ENCODE data around the gene ATP6V0B.

The ATP6V0B gene

DNA sequence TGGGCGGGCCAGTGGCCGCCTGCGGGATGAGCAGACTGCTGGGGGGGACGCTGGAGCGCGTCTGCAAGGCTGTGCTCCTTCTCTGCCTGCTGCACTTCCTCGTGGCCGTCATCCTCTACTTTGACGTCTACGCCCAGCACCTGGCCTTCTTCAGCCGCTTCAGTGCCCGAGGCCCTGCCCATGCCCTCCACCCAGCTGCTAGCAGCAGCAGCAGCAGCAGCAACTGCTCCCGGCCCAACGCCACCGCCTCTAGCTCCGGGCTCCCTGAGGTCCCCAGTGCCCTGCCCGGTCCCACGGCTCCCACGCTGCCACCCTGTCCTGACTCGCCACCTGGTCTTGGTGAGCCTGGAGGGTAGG, 6.4 kb downstream of the ATP6V0B start:
- H3K9me3 ChIP-seq (ENCODE audit: control insufficient read depth, low read depth, low read length), result no peaks in the 10 kb centered on the region
- H3K9ac ChIP-seq (ENCODE audit: low read length), result no peak overlapping the region
- H3K4me1 ChIP-seq (ENCODE audit: control insufficient read depth, low read depth, low read length), result peaks cover 4% of the 10 kb centered on the region
- peaks cover 17% of the 10 kb centered on the region for H3K36me3 ChIP-seq (ENCODE audit: control insufficient read depth, low read depth, low read length)
- H3K4me3 ChIP-seq (ENCODE audit: low read length), result no peak overlapping the region
- H3K27ac ChIP-seq (ENCODE audit: low read length), result no peak overlapping the region
- H3K27me3 ChIP-seq (ENCODE audit: control insufficient read depth, insufficient read depth, low read length), result no peaks in the 10 kb centered on the region

DNA sequence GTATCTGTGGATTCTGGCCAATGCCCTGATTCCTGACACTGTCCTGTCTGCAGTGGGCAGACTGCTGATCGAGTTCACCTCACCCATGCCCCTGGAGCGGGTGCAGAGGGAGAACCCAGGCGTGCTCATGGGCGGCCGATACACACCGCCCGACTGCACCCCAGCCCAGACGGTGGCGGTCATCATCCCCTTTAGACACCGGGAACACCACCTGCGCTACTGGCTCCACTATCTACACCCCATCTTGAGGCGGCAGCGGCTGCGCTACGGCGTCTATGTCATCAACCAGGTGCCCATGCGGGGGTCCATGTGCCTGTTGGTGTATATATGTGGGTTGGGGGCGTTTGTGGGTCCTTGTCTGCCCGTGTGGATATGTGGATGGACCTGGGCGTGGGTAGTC, 6.9 kb downstream of the ATP6V0B start:
- Histone ChIP-seq H3K27ac (ENCODE audit: low read length) (no peak overlapping the region), H3K9ac (ENCODE audit: low read length) (no peak overlapping the region), H3K9me3 (ENCODE audit: control insufficient read depth, low read depth, low read length) (no peaks in the 10 kb centered on the region), H3K4me1 (ENCODE audit: control insufficient read depth, low read depth, low read length) (peaks cover 4% of the 10 kb centered on the region), H3K4me3 (ENCODE audit: low read length) (no peak overlapping the region), H3K36me3 (ENCODE audit: control insufficient read depth, low read depth, low read length) (peaks cover 13% of the 10 kb centered on the region), H3K27me3 (ENCODE audit: control insufficient read depth, insufficient read depth, low read length) (no peaks in the 10 kb centered on the region)

DNA sequence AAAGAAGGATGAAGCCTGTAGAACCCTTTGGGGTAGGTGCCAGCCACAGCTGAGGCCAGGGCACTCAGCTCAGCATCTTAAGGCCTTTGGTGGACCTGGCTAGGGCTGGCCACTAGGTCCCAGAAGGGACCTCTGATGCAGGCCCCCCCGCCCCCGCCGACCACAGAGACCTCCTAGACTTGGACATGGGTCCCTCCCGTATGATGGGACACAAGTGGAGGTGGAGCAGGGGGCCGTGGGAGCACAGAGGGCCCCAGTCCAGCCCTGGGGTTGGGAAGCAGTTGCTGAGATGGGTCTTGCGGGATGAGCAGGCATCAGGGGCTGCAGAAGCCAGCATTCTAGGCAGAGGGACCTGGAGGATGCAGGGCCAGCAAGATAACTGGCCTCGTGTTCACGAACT, 7.5 kb downstream of the ATP6V0B start:
- Histone ChIP-seq H3K27me3 (ENCODE audit: control insufficient read depth, insufficient read depth, low read length) (no peaks in the 10 kb centered on the region), H3K9ac (ENCODE audit: low read length) (no peak overlapping the region), H3K36me3 (ENCODE audit: control insufficient read depth, low read depth, low read length) (peaks cover 11% of the 10 kb centered on the region), H3K9me3 (ENCODE audit: control insufficient read depth, low read depth, low read length) (no peaks in the 10 kb centered on the region), H3K4me1 (ENCODE audit: control insufficient read depth, low read depth, low read length) (peaks cover 4% of the 10 kb centered on the region), H3K4me3 (ENCODE audit: low read length) (no peak overlapping the region), H3K27ac (ENCODE audit: low read length) (no peak overlapping the region)

DNA sequence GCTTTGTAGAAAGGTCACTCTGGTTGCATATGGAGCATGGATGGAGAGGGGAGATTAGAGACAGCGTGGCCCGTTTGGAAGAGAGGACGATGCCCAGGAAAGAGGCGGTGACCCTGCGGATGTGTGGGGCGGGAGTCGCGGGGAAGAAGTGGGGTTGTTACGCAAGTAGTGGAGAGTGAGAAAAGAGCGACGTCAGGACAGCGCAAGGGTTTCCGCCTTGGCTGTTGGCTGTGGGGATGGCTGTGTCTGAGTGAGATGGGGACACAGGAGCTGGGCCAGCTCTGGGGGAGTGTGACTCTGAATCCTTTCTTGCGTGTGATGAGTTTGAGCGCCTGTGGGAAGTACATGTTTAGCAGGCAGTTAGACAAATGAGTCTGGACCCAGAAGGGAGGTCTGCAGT, 8.0 kb downstream of the ATP6V0B start:
- peaks cover 4% of the 10 kb centered on the region for H3K4me1 ChIP-seq (ENCODE audit: control insufficient read depth, low read depth, low read length)
- no peaks in the 10 kb centered on the region for H3K9me3 ChIP-seq (ENCODE audit: control insufficient read depth, low read depth, low read length)
- H3K9ac ChIP-seq (ENCODE audit: low read length), result no peak overlapping the region
- peaks cover 6% of the 10 kb centered on the region for H3K36me3 ChIP-seq (ENCODE audit: control insufficient read depth, low read depth, low read length)
- H3K27me3 ChIP-seq (ENCODE audit: control insufficient read depth, insufficient read depth, low read length), result no peaks in the 10 kb centered on the region
- no peak overlapping the region for H3K27ac ChIP-seq (ENCODE audit: low read length)
- H3K4me3 ChIP-seq (ENCODE audit: low read length), result no peak overlapping the region

DNA sequence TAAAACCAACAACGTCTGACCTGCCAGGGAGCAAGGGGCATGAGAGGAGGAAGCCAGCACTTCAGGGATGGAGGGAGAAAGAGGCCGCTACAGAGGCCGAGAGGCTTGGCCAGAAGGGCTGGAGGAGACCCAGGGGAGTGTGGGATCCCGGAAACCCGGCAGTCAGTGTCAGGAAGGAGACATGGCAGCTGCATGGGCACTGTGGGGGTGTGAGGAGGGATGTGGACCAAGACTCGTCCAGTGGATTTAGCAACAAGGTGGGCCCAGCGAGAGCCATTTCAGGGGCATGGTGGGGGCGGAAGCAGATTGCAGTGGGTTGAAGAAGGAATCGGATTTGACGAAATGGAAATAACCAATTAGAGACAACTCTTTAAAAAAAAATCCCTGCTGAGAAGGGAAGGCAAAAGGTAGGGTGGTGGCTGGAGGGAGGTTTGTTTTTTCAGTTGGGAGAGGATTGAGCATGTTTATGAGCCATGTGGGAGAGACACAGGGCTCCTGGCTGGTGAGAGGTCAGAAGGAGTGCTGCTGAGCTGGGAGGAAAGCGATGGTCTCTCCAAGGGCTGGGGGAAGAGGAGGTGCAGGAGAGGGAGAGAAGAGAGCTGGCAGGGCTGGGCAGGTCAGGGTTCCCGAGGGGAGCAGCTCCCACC, 8.6 kb downstream of the ATP6V0B start:
- no peak overlapping the region for H3K27ac ChIP-seq (ENCODE audit: low read length)
- H3K27me3 ChIP-seq (ENCODE audit: control insufficient read depth, insufficient read depth, low read length), result no peaks in the 10 kb centered on the region
- peaks cover 4% of the 10 kb centered on the region for H3K36me3 ChIP-seq (ENCODE audit: control insufficient read depth, low read depth, low read length)
- peaks cover 4% of the 10 kb centered on the region for H3K4me1 ChIP-seq (ENCODE audit: control insufficient read depth, low read depth, low read length)
- H3K9me3 ChIP-seq (ENCODE audit: control insufficient read depth, low read depth, low read length), result no peaks in the 10 kb centered on the region
- no peak overlapping the region for H3K9ac ChIP-seq (ENCODE audit: low read length)
- H3K4me3 ChIP-seq (ENCODE audit: low read length), result no peak overlapping the region

DNA sequence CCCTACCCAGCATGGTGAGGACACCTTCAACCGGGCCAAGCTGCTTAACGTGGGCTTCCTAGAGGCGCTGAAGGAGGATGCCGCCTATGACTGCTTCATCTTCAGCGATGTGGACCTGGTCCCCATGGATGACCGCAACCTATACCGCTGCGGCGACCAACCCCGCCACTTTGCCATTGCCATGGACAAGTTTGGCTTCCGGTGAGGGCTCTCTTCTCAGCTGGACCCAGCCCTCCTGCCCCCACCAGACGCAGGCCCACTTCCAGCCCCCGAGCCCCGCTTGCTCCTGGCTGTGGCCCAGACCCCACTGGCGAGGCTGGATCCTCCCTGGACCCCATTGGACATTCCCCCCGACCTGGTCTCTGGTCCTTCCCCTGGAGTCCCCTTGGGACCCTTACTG, 10.1 kb downstream of the ATP6V0B start:
- no peaks in the 10 kb centered on the region for H3K9me3 ChIP-seq (ENCODE audit: control insufficient read depth, low read depth, low read length)
- H3K36me3 ChIP-seq (ENCODE audit: control insufficient read depth, low read depth, low read length), result peaks cover 4% of the 10 kb centered on the region
- no peaks in the 10 kb centered on the region for H3K27me3 ChIP-seq (ENCODE audit: control insufficient read depth, insufficient read depth, low read length)
- H3K4me3 ChIP-seq (ENCODE audit: low read length), result no peak overlapping the region
- H3K9ac ChIP-seq (ENCODE audit: low read length), result no peak overlapping the region
- H3K4me1 ChIP-seq (ENCODE audit: control insufficient read depth, low read depth, low read length), result peaks cover 3% of the 10 kb centered on the region
- H3K27ac ChIP-seq (ENCODE audit: low read length), result no peak overlapping the region

DNA sequence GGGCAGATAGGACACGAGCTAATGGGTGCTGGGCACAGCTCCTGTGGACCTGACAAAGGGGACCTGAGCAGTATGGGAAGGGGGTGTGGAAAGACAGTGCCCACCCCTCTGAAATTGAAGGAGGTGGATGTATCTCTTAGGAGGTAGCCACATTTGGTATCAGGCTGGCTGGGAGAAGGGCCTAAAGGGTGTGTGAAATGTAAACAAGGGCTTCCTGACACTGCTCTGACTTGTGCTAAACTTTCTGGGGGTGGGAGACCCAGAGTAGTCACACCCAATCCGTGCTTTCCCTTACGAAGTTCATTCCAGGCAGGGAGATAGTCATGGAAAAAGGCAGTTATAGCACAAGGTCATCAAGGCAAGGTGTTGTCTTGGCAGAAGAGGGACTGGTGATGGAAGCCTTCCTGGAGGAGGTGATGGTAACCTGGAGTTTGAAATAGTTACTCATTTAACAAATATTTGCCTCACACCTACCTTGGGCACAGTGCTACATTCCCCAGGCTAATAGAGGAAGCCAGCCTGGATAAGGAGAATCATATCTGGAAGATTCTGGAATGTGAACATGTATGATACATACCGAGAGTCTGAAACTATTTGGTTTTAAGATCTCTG, 11.3 kb downstream of the ATP6V0B start:
- Histone ChIP-seq H3K27me3 (ENCODE audit: control insufficient read depth, insufficient read depth, low read length) (no peaks in the 10 kb centered on the region), H3K9me3 (ENCODE audit: control insufficient read depth, low read depth, low read length) (no peaks in the 10 kb centered on the region), H3K36me3 (ENCODE audit: control insufficient read depth, low read depth, low read length) (peaks cover 4% of the 10 kb centered on the region), H3K4me1 (ENCODE audit: control insufficient read depth, low read depth, low read length) (peaks cover 5% of the 10 kb centered on the region), H3K27ac (ENCODE audit: low read length) (no peak overlapping the region), H3K4me3 (ENCODE audit: low read length) (no peak overlapping the region), H3K9ac (ENCODE audit: low read length) (no peak overlapping the region)

DNA sequence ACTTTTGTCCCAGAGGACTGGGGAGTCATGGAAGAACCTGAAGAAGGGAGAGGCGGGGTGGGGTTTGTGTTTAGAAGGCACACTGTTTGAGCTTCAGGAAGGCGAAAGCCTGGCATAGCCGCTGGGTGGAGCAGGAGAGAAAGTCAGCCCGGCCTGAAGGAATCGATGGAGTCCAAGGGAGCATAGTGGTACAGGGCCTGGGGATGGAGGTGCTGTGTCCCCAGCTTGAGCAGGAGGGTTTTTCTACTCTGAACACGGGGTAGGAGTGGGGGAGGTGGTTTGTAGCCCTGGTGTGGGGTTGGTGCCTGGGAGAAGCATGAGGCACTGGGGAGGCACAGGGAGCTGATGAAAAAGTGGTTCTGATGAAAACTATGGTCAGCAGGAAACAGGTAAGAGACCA, 12.0 kb downstream of the ATP6V0B start:
- H3K4me1 ChIP-seq (ENCODE audit: control insufficient read depth, low read depth, low read length), result peaks cover 5% of the 10 kb centered on the region
- H3K36me3 ChIP-seq (ENCODE audit: control insufficient read depth, low read depth, low read length), result peaks cover 4% of the 10 kb centered on the region
- H3K4me3 ChIP-seq (ENCODE audit: low read length), result no peak overlapping the region
- H3K27me3 ChIP-seq (ENCODE audit: control insufficient read depth, insufficient read depth, low read length), result no peaks in the 10 kb centered on the region
- H3K27ac ChIP-seq (ENCODE audit: low read length), result no peak overlapping the region
- no peaks in the 10 kb centered on the region for H3K9me3 ChIP-seq (ENCODE audit: control insufficient read depth, low read depth, low read length)
- H3K9ac ChIP-seq (ENCODE audit: low read length), result no peak overlapping the region

DNA sequence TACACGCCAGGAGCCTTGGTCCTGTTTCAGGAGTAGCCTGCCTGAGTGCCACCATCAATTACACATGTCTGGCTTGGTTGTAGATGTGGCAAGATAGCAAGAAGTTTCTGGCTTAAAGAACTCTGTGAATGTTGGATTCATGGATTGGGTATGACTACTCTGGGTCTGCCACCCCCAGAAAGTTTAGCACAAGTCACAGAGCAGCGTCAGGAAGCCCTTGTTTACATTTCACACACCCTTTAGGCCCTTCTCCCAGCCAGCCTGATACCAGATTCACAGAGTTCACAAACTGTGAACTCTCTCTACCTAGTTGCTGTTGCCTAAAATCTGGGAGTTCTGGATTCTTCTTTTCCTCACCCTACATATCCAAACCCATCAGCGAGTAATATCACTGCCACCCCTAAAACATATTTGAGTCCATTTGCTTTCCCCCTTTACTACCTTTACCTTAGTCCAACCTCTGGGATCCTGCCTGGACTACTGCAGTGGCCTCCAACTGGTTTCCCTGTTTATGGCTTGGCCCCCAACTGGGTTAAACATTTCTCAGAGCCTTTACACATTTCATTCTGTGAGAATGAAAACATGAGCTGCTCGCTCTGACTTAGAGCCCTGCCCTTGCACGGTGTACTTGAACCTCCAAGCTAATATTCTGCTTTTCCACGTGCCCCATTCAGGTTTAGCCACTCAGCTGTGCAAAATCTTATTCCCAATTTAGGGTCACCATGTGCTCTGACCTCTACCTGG, 12.6 kb downstream of the ATP6V0B start:
- Histone ChIP-seq H3K36me3 (ENCODE audit: control insufficient read depth, low read depth, low read length) (peaks cover 4% of the 10 kb centered on the region), H3K4me3 (ENCODE audit: low read length) (no peak overlapping the region), H3K27ac (ENCODE audit: low read length) (no peak overlapping the region), H3K9ac (ENCODE audit: low read length) (no peak overlapping the region), H3K4me1 (ENCODE audit: control insufficient read depth, low read depth, low read length) (peaks cover 5% of the 10 kb centered on the region), H3K9me3 (ENCODE audit: control insufficient read depth, low read depth, low read length) (no peaks in the 10 kb centered on the region), H3K27me3 (ENCODE audit: control insufficient read depth, insufficient read depth, low read length) (no peaks in the 10 kb centered on the region)

DNA sequence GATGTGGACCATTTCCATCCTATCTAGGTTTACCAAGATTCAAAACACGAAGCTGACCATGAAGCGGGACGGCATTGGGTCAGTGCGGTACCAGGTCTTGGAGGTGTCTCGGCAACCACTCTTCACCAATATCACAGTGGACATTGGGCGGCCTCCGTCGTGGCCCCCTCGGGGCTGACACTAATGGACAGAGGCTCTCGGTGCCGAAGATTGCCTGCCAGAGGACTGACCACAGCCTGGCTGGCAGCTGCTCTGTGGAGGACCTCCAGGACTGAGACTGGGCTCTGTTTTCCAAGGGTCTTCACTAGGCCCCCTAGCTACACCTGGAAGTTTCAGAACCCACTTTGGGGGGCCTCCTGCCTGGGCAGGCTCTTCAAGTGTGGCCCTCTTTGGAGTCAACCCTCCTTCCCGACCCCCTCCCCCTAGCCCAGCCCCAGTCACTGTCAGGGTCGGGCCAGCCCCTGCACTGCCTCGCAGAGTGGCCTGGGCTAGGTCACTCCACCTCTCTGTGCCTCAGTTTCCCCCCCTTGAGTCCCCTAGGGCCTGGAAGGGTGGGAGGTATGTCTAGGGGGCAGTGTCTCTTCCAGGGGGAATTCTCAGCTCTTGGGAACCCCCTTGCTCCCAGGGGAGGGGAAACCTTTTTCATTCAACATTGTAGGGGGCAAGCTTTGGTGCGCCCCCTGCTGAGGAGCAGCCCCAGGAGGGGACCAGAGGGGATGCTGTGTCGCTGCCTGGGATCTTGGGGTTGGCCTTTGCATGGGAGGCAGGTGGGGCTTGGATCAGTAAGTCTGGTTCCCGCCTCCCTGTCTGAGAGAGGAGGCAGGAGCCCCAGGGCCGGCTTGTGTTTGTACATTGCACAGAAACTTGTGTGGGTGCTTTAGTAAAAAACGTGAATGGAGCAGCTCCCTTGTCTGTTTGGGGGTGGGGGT, 15.8 kb downstream of the ATP6V0B start:
- H3K4me1 ChIP-seq (ENCODE audit: control insufficient read depth, low read depth, low read length), result peaks cover 9% of the 10 kb centered on the region
- peak overlapping the region; percentile 5 for H3K9ac ChIP-seq (ENCODE audit: low read length)
- no peaks in the 10 kb centered on the region for H3K27me3 ChIP-seq (ENCODE audit: control insufficient read depth, insufficient read depth, low read length)
- peak overlapping the region; percentile 74 for H3K4me3 ChIP-seq (ENCODE audit: low read length)
- no peaks in the 10 kb centered on the region for H3K36me3 ChIP-seq (ENCODE audit: control insufficient read depth, low read depth, low read length)
- no peak overlapping the region for H3K27ac ChIP-seq (ENCODE audit: low read length)
- no peaks in the 10 kb centered on the region for H3K9me3 ChIP-seq (ENCODE audit: control insufficient read depth, low read depth, low read length)

DNA sequence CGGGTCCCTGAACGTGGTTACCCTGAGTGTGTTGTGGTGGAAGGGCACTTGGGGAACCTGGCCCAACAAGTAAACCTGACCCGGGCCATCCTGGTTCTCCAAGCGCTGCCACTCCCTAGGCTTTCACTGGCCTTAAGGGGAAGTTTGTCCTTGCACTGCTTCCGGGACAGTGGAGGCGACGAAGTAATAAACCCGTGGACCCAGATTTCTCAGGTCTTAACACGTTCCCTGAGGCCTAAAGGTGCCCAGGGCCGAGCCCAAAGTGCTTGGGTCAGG, 16.4 kb downstream of the ATP6V0B start:
- H3K9me3 ChIP-seq (ENCODE audit: control insufficient read depth, low read depth, low read length), result no peaks in the 10 kb centered on the region
- H3K36me3 ChIP-seq (ENCODE audit: control insufficient read depth, low read depth, low read length), result no peaks in the 10 kb centered on the region
- peak overlapping the region; percentile 5 for H3K9ac ChIP-seq (ENCODE audit: low read length)
- peaks cover 9% of the 10 kb centered on the region for H3K4me1 ChIP-seq (ENCODE audit: control insufficient read depth, low read depth, low read length)
- no peak overlapping the region for H3K27ac ChIP-seq (ENCODE audit: low read length)
- no peaks in the 10 kb centered on the region for H3K27me3 ChIP-seq (ENCODE audit: control insufficient read depth, insufficient read depth, low read length)
- H3K4me3 ChIP-seq (ENCODE audit: low read length), result peak overlapping the region; percentile 74
